Loucy (cell line): Measurements from ENCODE around the gene EXD2.
A peak's percentile ranks its signal among the peaks of the same experiment; 100 is the strongest.

ENCODE experiments used
- H2AFZ ChIP-seq: fragments of 200-600 bp; sonication (generic); 2 replicates; pipeline ENCODE4 v1.6.0; 2016; ENCODE audit warnings: antibody characterized with exemption, mild to moderate bottlenecking, low read length, moderate library complexity
- H3F3A ChIP-seq: fragments of 200-600 bp; 2 replicates; pipeline ENCODE4 v1.6.0; 2016; ENCODE audit warnings: antibody characterized with exemption, low read depth, mild to moderate bottlenecking
- H3K27me3 ChIP-seq: fragments of 200-600 bp; sonication (generic); 2 replicates; pipeline ENCODE4 v1.6.1; 2014; ENCODE audit warnings: low read length, mild to moderate bottlenecking; ENCODE audit not compliant: insufficient read depth, poor library complexity, severe bottlenecking
- H3K36me3 ChIP-seq: fragments of 200-600 bp; sonication (generic); 2 replicates; pipeline ENCODE4 v1.6.1; 2016; ENCODE audit warnings: low read length; ENCODE audit not compliant: insufficient read depth
- H3K4me1 ChIP-seq: fragments of 200-600 bp; sonication (generic); 2 replicates; pipeline ENCODE4 v1.5.1; 2014; ENCODE audit warnings: low read length, mild to moderate bottlenecking; ENCODE audit not compliant: insufficient read depth, poor library complexity, severe bottlenecking
- H3K4me2 ChIP-seq: fragments of 200-600 bp; sonication (generic); 2 replicates; pipeline ENCODE4 v1.6.0; 2014; ENCODE audit warnings: antibody characterized with exemption, low read length, low read depth, mild to moderate bottlenecking; ENCODE audit not compliant: poor library complexity, severe bottlenecking
- H3K4me3 ChIP-seq: fragments of 200-600 bp; sonication (generic); 2 replicates; pipeline ENCODE4 v1.5.1; 2014; ENCODE audit warnings: low read length, mild to moderate bottlenecking, mixed read lengths; ENCODE audit not compliant: poor library complexity, severe bottlenecking
- H3K79me2 ChIP-seq: fragments of 200-600 bp; sonication (generic); 2 replicates; pipeline ENCODE4 v1.6.1; 2014; ENCODE audit warnings: low read length; ENCODE audit not compliant: insufficient read depth
- H3K9ac ChIP-seq: fragments of 200-600 bp; sonication (generic); 2 replicates; pipeline ENCODE4 v1.6.0; 2014; ENCODE audit warnings: mild to moderate bottlenecking, low read depth, low read length, moderate library complexity; ENCODE audit not compliant: poor library complexity, severe bottlenecking
- H3K9me2 ChIP-seq: fragments of 200-600 bp; sonication (generic); replicated peaks from 2 replicates; pipeline ENCODE4 v1.6.1; 2016; ENCODE audit warnings: low read depth, low read length, mixed read lengths
- H3K9me3 ChIP-seq: fragments of 200-600 bp; sonication (generic); 2 replicates; pipeline ENCODE4 v1.6.1; 2014; ENCODE audit warnings: mild to moderate bottlenecking, antibody characterized with exemption, low read length, low read depth; ENCODE audit not compliant: insufficient read depth
- H4K20me1 ChIP-seq: fragments of 200-600 bp; sonication (generic); 2 replicates; pipeline ENCODE4 v1.6.0; 2014; ENCODE audit warnings: antibody characterized with exemption, low read length, mild to moderate bottlenecking; ENCODE audit not compliant: insufficient read depth, poor library complexity, severe bottlenecking
- EZH2phosphoT487 ChIP-seq: fragments of 200-600 bp; IDR thresholded peaks from 2 replicates; pipeline ENCODE4 v1.6.1; 2018; ENCODE audit warnings: antibody characterized with exemption, mild to moderate bottlenecking, moderate library complexity, borderline replicate concordance
- TF ChIP-seq, protein P1 (sequence below): fragments of 200-600 bp; sonication (generic); conservative IDR thresholded peaks from 2 replicates; pipeline ENCODE4 v1.5.1; 2014; ENCODE audit warnings: mild to moderate bottlenecking, antibody characterized with exemption, low read length

The EXD2 gene

GRCh38 chr14:69260861-69261564, 69.7 kb downstream of the EXD2 start:
- Histone ChIP-seq H3K4me1 (no peaks in the 10 kb centered on the region), H3K9me3 (no peaks in the 10 kb centered on the region), H3K4me2 (no peak overlapping the region), H3K27me3 (no peaks in the 10 kb centered on the region), H3K4me3 (no peak overlapping the region), H3K9me2 (no peaks in the 10 kb centered on the region), H4K20me1 (no peaks in the 10 kb centered on the region), H3K9ac (no peak overlapping the region), H3F3A (no peaks in the 10 kb centered on the region), H3K79me2 (no peaks in the 10 kb centered on the region), H2AFZ (no peak overlapping the region), H3K36me3 (no peaks in the 10 kb centered on the region)
- TF ChIP-seq, protein P1, sequence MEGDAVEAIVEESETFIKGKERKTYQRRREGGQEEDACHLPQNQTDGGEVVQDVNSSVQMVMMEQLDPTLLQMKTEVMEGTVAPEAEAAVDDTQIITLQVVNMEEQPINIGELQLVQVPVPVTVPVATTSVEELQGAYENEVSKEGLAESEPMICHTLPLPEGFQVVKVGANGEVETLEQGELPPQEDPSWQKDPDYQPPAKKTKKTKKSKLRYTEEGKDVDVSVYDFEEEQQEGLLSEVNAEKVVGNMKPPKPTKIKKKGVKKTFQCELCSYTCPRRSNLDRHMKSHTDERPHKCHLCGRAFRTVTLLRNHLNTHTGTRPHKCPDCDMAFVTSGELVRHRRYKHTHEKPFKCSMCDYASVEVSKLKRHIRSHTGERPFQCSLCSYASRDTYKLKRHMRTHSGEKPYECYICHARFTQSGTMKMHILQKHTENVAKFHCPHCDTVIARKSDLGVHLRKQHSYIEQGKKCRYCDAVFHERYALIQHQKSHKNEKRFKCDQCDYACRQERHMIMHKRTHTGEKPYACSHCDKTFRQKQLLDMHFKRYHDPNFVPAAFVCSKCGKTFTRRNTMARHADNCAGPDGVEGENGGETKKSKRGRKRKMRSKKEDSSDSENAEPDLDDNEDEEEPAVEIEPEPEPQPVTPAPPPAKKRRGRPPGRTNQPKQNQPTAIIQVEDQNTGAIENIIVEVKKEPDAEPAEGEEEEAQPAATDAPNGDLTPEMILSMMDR = peak; percentile 22; the same call in 1 of the 2 replicates
- no peak for TF ChIP-seq EZH2phosphoT487

DNA sequence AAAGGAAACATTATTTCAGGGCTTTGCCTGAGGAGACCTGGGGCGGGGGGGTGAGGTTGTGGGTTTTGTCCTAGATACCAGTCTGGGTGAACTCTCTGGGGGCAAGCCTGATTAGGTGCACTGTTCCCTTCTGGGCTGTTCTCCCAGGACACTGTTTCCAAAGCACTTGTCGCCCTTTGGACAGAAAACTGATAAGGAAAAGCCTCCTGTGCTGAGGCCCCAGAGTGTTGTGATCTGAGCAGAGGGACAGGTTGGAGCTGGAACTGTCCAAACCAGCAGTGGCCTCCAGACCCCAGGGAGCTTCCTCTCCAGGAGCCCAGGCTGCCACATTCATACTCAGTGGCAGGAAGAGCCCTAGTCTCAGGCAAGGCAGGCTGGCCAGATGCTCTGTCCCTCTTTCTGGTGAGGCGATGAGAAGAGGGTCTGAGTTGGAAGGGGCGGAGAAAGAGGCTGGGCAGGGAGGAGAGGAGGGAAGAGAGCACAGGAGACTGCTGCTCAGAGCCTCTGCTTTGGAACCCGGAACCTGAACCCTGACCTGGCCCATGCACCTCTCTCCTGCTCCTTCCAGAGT, 70.5 kb downstream of the EXD2 start:
- Histone ChIP-seq H3K79me2 (no peaks in the 10 kb centered on the region), H3K4me3 (no peak overlapping the region), H3K9me3 (no peaks in the 10 kb centered on the region), H4K20me1 (no peaks in the 10 kb centered on the region), H3K4me2 (no peak overlapping the region), H2AFZ (no peak overlapping the region), H3K4me1 (no peaks in the 10 kb centered on the region), H3K9me2 (no peaks in the 10 kb centered on the region), H3K27me3 (no peaks in the 10 kb centered on the region), H3K36me3 (no peaks in the 10 kb centered on the region), H3F3A (no peaks in the 10 kb centered on the region), H3K9ac (no peak overlapping the region)
- no peak for TF ChIP-seq EZH2phosphoT487
- TF ChIP-seq, protein P1 = no peak

GRCh38 chr14:69262516-69262915, 71.2 kb downstream of the EXD2 start:
- Histone ChIP-seq H3K27me3 (no peaks in the 10 kb centered on the region), H3F3A (no peaks in the 10 kb centered on the region), H3K4me1 (no peaks in the 10 kb centered on the region), H4K20me1 (no peaks in the 10 kb centered on the region), H3K9ac (no peak overlapping the region), H2AFZ (no peak overlapping the region), H3K4me3 (no peak overlapping the region), H3K4me2 (no peak overlapping the region), H3K79me2 (no peaks in the 10 kb centered on the region), H3K36me3 (no peaks in the 10 kb centered on the region), H3K9me3 (no peaks in the 10 kb centered on the region), H3K9me2 (no peaks in the 10 kb centered on the region)
- TF ChIP-seq EZH2phosphoT487 = no peak
- TF ChIP-seq, protein P1 = no peak
